HG03558 (cell line): ENCODE measurements around the gene RNF123.

Experiments
- ATAC-seq: cut with Tn5 transposase; IDR thresholded peaks from one replicate; pipeline ENCODE4 v1.9.1; 2021; ENCODE audit warnings: moderate number of reproducible peaks; ENCODE audit not compliant: unreplicated experiment; ENCODE audit errors: extremely low read depth

Gene RNF123

DNA sequence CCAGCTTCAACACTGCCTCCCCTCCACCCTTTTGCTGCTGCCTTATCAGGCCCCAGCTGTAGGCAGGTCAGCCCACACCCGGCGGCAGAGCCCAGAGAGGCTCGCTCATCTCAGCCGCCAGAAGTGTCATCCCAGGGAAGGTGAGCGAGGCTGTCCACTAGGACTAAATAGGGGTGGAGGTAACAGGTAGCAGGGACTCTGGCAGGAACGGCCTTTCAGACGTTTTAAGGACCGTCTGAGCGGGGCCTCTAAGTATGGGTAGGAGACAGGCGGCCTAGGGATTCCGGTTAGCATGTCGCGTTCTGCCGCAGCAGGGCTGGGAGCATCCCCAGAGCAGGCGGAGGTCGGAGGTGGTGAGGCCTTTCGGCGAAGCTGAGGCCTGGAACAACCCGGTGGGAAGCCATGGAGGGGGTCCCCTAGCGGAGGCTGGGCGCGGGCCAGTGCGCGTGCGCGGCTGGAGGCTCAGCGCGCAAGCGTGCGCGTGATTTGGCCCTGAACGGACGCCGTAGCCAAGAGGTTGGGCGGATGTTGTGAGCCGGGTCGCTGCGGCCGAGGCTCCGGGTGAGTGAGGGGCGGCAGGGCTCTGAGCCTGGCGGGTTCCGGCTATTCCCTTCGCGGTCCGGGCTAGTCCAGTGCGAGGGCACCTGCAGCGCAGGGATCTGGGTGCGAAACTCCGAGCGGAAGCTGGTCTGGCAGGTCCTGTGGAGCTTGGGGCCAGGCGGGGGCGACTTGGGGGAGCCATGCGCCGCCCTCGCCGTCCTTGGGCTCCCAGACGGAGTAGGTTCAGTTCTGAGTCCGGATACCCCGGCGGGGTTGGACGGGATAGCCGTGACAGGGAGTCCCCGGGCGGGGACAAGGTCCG is at the start of gene RNF123, which contains the start of gene MST1:
RNF123 (plus strand) TSS at position 512 of the 862 bp plus-strand sequence. CDS start 1,609 bp downstream, outside the sequence.
MST1 (minus strand) TSS at position 429 of the 862 bp plus-strand sequence. CDS start 783 bp downstream, outside the sequence.
- no peak for ATAC-seq

DNA sequence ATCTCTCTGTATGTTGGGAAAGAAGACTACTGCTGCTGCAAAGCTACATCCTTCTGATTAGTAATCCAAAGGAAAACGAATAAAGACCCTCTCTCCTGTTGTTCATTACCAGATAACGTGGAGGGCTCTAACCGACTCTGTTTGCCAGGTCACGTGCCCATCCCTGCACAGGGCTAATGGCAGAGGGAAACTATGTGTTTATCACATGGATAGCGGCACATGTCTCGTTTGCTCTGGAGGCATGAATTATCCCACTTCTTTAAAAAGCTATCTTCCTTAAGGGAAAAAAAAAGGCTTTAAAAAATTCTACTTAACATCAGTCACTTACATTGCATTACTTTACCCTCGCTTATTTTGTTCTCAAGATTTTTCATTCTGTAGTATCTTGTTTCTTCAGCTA is 48.1 kb upstream of the RNF123 start:
- no peak for ATAC-seq

- ATAC-seq = no peak
These were observed 47.2 kb upstream of the RNF123 start for GRCh38 chr3:49641921-49642707.

DNA sequence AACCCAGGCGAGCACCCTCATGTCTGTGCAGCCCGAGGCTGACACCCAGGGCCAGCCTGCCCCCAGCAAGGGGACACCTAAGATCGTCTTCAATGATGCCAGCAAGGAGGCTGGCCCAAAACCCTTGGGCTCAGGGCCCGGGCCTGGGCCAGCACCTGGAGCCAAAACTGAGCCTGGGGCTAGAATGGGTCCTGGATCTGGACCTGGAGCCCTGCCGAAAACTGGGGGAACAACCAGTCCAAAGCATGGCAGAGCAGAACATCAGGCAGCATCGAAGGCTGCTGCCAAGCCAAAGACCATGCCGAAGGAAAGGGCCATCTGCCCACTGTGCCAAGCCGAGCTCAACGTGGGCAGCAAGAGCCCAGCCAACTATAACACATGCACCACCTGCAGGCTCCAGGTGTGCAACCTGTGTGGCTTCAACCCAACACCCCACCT is 46.6 kb upstream of the RNF123 start:
- no peak for ATAC-seq

GRCh38 chr3:49644684-49645083 is 44.7 kb upstream of the RNF123 start:
- ATAC-seq = no peak

DNA sequence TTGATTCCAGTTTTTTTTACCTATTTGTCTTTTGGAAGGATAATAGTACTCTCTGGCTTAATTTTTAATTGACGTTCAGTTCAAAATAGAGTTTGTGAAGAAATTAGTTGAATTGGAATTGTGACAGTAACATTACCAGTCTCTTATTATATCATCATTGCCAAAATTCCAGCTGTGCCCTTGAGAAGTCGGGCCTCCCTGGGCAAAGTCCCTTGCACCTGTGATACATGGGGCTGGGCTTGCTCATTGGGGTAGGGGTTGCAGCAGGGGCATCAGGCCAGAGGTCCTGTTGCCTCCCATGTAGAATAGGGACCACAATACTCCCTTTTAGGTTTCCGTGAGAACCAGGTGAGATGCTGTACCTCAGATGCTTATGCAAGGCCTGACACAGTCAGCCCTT is 43.1 kb upstream of the RNF123 start:
- no peak for ATAC-seq

GRCh38 chr3:49647741-49648140 is 41.6 kb upstream of the RNF123 start:
- ATAC-seq = no peak

- no peak for ATAC-seq
These were observed 40.9 kb upstream of the RNF123 start for GRCh38 chr3:49648354-49649019.

DNA sequence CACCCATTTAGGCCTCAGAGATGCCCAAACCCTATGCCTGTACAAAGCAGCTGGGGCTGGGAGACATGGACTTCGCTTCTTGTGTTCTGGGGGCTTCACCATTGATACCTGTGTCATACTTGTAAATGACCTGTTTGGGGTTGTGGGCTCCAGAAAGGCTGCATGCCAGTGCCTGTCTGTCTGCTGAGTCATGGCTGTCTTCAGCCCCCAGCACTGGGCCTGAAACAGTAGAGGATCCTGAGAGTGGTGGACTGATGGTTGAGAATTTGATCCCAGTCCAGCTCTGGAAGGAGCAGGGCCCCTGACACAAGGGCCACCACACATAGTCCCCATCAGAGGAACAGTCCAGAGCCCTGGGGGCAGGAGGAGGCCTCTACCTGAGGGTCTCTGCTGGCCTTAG is 39.8 kb upstream of the RNF123 start:
- no peak for ATAC-seq

DNA sequence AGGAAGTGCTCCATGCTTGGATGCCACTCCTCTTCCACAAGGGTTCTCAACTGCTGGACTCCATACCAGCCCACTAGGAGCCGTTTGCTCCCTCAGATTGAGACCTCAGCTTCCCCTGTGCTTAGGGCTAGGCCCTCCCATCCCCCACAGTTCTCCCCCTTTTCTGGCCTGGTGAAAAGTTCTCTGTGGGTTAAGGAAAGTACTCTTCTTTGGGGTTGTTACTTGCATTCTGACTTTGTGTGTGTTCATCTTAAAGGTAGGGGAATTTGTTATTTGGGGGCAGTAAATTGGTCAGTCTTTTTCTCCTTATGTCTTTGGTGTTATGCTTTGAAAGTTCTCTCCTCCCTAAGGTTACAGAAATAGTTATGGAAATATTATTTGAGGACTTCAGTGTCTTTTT is 39.2 kb upstream of the RNF123 start:
- no peak for ATAC-seq

DNA sequence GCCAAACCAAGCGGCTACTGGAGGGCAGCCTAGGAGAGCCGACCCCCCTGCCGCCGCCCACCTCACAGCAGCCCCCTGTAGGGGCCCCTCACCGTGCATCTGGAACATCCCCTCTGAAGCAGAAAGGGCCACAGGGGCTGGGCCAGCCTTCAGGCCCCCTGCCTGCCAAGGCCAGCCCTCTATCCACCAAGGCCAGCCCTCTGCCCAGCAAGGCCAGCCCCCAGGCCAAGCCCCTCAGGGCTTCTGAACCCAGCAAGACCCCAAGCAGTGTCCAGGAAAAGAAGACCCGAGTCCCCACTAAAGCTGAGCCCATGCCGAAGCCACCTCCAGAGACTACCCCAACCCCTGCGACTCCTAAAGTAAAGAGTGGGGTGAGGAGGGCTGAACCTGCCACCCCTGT is 38.7 kb upstream of the RNF123 start:
- no peak for ATAC-seq

GRCh38 chr3:49652218-49652902 is 37.0 kb upstream of the RNF123 start:
- ATAC-seq = no peak

DNA sequence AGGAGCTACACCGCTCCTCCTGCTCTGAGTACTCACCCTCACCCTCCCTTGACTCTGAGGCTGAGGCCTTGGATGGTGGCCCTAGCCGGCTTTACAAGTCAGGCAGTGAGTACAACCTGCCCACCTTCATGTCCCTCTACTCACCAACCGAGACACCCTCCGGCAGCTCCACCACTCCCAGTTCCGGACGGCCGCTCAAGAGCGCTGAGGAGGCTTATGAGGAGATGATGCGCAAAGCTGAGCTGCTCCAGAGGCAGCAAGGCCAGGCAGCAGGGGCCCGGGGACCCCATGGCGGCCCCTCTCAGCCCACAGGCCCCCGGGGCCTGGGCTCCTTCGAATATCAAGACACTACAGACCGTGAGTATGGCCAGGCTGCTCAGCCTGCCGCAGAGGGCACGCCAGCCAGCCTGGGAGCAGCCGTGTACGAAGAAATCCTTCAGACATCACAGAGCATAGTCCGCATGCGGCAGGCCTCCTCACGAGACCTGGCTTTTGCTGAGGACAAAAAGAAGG is 36.4 kb upstream of the RNF123 start:
- ATAC-seq = no peak

DNA sequence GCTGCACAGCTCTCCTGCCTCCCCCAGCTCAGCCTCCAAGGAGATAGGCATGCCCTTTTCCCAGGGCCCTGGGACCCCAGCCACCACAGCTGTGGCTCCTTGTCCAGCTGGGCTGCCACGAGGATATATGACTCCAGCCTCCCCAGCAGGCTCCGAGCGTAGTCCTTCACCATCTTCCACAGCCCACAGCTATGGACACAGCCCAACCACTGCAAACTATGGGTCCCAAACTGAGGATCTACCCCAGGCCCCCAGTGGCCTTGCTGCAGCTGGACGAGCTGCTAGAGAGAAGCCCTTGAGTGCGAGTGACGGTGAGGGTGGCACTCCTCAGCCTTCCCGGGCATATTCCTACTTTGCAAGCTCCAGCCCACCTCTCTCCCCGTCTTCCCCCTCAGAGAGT is 35.7 kb upstream of the RNF123 start:
- no peak for ATAC-seq

DNA sequence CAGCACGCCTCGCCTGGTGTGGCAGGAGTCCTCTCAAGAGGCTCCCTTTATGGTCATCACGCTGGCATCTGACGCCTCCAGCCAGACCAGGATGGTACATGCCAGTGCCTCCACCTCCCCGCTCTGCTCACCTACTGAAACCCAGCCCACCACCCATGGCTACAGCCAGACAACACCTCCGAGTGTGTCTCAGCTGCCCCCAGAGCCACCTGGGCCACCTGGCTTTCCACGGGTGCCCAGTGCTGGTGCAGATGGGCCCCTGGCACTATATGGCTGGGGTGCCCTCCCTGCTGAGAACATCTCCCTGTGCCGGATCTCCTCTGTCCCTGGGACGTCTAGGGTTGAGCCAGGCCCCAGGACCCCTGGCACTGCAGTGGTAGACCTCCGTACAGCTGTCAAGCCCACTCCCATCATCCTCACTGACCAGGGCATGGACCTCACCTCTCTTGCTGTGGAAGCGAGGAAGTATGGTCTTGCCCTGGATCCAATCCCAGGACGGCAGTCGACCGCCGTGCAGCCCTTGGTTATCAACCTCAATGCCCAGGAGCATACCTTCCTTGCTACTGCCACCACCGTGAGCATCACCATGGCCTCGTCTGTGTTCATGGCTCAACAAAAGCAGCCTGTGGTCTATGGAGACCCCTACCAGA is 35.1 kb upstream of the RNF123 start:
- no peak for ATAC-seq

DNA sequence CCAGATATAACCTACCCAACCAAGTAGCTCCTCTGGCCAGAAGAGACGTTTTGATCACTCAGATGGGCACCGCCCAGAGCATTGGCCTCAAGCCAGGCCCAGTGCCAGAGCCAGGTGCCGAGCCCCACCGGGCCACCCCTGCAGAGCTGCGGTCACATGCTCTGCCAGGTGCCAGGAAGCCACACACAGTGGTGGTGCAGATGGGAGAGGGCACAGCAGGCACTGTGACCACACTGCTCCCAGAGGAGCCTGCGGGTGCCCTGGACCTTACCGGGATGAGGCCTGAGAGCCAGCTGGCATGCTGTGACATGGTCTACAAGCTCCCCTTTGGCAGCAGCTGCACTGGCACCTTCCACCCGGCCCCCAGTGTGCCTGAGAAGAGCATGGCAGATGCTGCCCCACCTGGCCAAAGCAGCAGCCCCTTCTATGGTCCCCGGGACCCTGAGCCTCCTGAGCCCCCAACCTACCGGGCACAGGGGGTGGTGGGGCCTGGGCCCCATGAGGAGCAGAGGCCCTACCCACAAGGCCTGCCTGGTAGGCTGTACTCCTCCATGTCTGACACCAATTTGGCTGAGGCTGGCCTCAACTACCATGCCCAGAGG is 34.3 kb upstream of the RNF123 start:
- ATAC-seq = no peak

- no peak for ATAC-seq
These were observed 33.5 kb upstream of the RNF123 start for GRCh38 chr3:49655731-49656285.

GRCh38 chr3:49656541-49657112 is 32.7 kb upstream of the RNF123 start:
- no peak for ATAC-seq
